Hepatic stellate cell (primary cell): ENCODE data around the gene ZNF384.

Source experiments
- DNase-seq: peaks from one replicate; pipeline ENCODE4 v3.0.0; 2011; ENCODE audit warnings: low spot score

ZNF384 gene

GRCh38 chr12:6699259-6699988, 10.2 kb upstream of the ZNF384 start:
- DNase-seq = no peak

- no peak for DNase-seq
These were observed 9.3 kb upstream of the ZNF384 start for GRCh38 chr12:6698352-6699046.

DNA sequence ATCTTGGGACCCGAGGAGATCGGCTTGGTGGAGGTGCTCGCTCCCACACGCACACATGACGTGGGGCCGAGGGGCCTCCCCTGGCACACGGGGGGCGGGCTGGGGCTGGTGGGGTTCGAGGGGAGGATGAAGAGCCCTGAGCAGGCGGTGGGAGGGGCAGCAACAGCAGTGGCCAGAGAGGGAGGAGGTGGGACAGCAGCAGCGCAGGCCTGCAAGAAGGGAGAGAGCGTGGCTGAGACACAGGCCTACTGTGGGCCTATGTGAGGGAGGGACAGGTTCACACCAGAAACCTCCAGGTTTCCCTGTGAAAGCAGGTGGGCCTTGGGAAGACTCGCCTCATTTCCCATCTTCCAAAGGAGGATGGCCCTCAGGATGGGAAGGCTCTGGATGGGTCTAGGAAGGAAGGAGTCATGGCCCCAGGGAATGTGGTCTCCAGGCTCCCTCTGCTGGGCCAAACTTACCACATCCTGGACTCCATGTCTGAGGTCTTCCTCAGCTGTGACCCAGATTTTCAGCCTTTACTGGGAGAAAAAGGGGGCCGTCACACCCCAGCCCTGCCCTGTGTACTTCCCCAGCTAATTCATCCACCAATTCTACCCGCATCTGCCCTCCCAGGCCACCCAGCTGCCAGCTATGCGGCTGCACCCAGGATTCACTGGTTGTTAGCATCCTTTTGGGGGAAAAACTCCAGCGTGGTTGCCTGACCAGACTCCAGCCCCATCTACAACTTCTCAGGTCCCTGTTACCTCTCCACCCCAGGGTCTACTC, 8.6 kb upstream of the ZNF384 start:
- DNase-seq = peak; percentile 88

DNA sequence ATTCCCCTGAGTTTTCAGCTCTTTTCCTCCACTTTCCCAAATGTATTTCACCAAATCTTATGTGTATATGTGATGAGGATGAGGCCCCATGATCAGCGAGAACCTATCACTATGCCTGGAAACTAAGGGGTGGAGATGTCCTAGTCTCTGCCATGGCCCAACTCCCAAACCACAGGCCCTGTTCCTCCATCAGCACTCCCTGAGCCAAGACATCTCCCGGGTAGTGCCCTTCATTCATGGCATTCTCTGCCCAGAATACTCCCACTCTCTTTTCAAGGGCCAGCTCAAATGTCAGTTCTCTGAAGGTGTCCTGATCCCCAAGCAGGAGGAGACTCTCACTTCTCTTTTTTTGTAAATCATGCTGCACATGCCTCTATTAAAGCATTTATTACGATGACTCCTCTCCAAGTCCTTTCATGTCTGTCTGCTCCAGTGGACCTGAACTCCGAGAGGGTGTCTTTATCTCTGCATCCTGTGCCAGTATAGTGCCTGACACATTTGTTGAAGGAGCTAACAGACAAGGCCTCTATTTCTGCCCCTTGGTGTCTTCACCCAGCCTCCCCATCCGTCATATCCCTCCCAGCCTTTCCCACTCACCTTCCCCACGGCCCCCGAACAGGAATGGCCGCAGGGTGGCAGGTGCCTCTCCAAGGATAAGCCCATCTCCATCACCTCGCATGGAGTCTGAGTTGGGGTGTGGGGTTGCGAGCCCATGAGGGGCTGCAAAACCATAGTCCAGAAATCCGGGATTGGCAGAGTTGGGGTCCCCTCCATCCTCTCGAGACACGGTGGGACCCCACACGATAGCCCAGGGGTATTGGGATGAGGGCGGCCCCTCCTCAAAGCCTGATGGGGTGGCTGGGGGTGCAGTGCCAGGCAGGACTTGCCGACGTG, 7.8 kb upstream of the ZNF384 start:
- DNase-seq = no peak

DNA sequence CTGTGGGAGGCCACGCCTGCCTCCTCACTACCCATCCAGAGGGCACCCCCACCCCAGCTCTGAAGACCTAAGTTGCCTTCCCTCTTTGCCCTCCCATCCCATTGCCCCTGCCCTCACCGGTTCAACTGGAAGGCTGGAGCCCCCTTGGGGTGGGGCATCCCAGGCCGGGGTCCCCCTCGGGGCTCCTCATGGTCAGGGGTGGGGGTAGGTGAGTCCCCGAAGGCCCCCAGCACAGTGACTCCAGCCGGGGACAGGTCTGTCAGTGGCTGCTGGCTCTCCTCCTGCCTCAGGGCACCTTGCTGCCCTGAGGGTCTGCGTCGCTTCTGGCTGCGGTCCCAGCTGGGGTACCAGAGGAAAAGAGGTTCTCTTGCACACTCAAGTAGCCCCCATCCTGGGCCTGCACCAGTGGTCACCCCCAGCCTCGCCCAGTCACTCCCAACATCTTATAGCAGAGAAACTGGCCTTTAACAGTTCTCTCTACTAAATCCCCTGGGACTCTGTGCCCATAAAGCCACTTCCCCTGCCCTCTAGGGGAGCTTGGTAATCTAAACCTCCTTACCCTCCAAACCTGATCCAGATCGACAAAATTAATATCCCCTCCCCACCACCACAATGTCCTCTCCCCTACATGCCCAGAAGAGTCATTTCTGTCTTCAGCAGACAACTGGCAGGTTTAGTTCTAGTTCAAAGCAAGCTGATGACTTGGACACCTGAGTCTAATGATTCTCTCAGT, 6.3 kb upstream of the ZNF384 start:
- no peak for DNase-seq

DNA sequence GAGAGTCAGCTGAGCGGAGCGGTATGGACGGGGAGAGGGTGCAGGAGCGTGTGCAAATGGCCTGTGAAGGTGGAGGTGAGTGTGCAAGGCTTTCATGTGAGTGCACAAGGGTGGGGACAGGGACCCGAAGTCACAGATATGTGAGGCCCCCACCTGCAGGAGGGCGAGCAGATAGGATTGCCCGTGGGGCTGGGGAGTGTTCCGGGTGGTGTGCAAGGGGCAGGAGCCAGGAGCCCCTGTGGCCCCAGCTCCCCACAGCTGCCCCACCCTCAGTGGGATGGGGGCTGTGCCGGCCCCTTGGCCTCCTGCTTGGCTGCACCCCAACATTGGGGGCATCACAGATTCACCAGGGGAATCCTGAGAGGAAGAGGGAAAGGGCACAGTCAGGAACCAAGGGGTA, 5.5 kb upstream of the ZNF384 start:
- no peak for DNase-seq

- DNase-seq = no peak
These were observed 4.7 kb upstream of the ZNF384 start for GRCh38 chr12:6693832-6694355.

DNA sequence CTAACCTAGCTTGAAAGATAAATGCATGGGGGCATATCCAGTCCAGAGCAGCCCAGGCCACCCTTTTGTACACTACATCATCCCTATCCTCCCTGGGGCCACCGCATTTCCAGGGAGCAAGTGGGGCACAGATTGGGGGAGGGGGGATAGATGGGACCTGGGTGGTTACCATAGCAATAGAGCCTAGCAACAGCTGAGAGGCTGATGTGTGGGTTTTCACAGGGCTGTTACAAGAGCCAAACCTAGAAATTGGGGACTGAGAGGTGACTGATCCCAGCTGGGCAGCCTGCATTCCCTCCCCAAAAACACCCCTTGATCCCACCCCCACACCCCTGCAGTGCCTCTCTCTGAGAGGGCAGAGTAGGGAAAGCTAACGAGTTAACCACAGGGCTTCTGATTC, 3.7 kb upstream of the ZNF384 start:
- no peak for DNase-seq

GRCh38 chr12:6691473-6691872, 2.3 kb upstream of the ZNF384 start:
- DNase-seq = no peak

- no peak for DNase-seq
These were observed 604 bp downstream of the ZNF384 start for GRCh38 chr12:6688543-6688998.

- DNase-seq = no peak
These were observed 3.4 kb downstream of the ZNF384 start for GRCh38 chr12:6685814-6686213.

- no peak for DNase-seq
These were observed 4.6 kb downstream of the ZNF384 start for GRCh38 chr12:6684609-6685008.

- DNase-seq = no peak
These were observed 12.2 kb downstream of the ZNF384 start for GRCh38 chr12:6676962-6677361.

DNA sequence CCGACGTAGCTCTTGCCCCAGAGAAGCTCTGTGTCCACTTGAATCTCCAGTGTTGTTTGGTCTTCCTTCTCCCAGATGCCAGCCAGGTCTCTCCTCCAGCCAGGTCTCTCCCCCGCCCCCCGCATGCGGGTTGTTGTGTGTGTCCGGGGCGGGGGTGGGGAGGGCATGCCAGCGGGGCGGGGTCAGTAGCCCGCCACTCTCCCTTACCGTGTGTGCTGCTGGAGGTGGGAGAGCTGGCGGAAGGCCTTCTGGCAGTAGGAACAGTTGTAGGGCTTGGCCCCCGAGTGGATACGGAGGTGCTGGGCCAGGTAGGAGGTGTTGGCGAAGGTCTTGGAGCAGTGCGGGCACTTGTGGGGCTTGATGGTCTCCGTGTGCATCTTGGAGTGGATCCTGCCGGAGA, 17.0 kb downstream of the ZNF384 start:
- DNase-seq = no peak

- DNase-seq = no peak
These were observed 21.5 kb downstream of the ZNF384 start for GRCh38 chr12:6667559-6668210.

GRCh38 chr12:6666211-6666610, 23.0 kb downstream of the ZNF384 start:
- no peak for DNase-seq

GRCh38 chr12:6664902-6665301, 24.3 kb downstream of the ZNF384 start:
- DNase-seq = no peak

DNA sequence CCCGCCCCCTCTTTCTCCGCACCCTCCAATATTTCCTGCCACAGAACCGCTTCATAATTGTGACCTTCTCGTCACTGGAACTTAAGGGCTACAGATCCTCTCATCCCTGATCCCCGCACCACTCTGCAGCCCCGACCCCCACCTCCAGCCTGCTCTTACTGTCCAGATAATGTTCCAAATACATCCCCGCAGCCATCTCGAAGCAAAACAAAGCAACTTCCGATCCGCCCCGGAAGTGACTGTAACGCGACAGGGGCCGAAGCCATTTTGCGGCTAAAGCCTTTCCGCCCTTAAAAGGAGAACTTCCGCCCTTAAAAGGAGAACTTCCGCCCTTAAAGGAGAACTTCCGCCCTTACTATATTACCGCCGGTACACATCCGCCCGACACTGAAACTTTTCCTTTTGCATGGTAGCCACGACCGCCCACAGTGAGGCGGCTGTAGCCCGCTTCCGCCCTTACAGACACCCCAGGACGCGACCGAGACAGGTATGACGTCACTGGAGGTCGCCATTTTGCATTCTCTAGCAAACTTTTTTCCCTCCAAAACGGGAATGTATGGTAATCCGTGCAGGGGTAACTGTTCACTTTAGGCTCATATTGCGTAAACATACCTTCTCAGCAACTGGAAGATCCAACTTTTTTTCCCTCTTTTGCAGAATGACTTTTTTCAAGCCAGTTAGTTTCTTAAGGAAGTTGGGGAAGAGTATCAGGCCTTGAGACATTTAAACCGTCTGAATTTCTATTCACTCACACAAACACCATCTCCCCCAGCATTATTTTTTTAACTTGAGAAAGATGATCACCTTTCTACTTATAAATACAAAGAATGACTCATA, 26.1 kb downstream of the ZNF384 start, which contains the start of gene ING4:
ING4 (minus strand) TSS at position 214 of the 837 bp plus-strand sequence; CDS start at position 196, 18 bp downstream.
- DNase-seq = peak; percentile 98

DNA sequence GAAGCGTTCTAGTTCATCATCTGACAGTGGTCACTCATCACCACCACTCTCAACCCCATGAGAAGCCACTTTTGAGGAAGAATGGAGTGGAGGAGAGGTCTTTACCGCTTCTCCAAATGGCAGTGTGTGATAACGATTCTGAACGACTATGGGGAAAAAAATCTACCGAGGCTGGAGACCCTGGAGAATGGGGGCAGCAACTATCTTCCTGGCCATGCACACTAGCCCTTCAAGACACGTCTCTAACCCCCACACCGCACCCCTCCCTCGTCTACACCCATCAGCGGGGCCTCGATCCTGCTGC, 26.6 kb downstream of the ZNF384 start:
- peak; percentile 75 for DNase-seq

- no peak for DNase-seq
These were observed 35.2 kb downstream of the ZNF384 start for GRCh38 chr12:6653987-6654386.
